H1 (cell line): ENCODE data around the gene H1-8. TPM values are rescaled to one million over a fixed set of nuclear protein-coding genes. Genes with fewer than 3 reads are reported as not detected.

Source experiments
- CTCF ChIA-PET: fragments of 300-600 bp; sonication (Branson Sonifier 250); formaldehyde crosslinking; loops from one replicate; lab custom pipeline; 2021; ENCODE audit not compliant: partially characterized antibody; lab: Charles Lee
- POLR2A ChIA-PET: fragments of 300-600 bp; sonication (Branson Sonifier 250); formaldehyde crosslinking; loops from one replicate; lab custom pipeline; 2021; ENCODE audit warnings: inconsistent platforms; ENCODE audit not compliant: partially characterized antibody; lab: Charles Lee
- DNase-seq, 2 experiments: peaks; one replicate each; pipeline versions ENCODE4 v3.0.0 to v3.0.0-alpha.2; 2010 to 2022; ENCODE audit warnings: low spot score in 2 of 2, low read depth in 1 of 2, mixed read lengths in 1 of 2
- FAIRE-seq: peaks from 2 replicates; lab custom pipeline; 2011; peaks lifted over from hg19 to GRCh38; lab: Jason Lieb, UNC
- H2AFZ ChIP-seq: 2 replicates; pipeline ENCODE4 v1.8.1; 2012; ENCODE audit warnings: low read length, inconsistent platforms
- H2AK5ac ChIP-seq: 2 replicates; pipeline ENCODE4 v1.6.1; 2013; ENCODE audit warnings: low read depth, low read length
- H2BK120ac ChIP-seq: replicated peaks from 2 replicates; pipeline ENCODE3; 2013; ENCODE audit warnings: low read depth, low read length, inconsistent platforms
- H2BK12ac ChIP-seq: 2 replicates; pipeline ENCODE4 v1.6.1; 2013; ENCODE audit warnings: low read depth, low read length
- H2BK15ac ChIP-seq: 2 replicates; pipeline ENCODE4 v1.6.1; 2013; ENCODE audit warnings: low read length
- H2BK20ac ChIP-seq: 2 replicates; pipeline ENCODE4 v1.6.1; 2013; ENCODE audit warnings: low read length
- H2BK5ac ChIP-seq: 2 replicates; pipeline ENCODE4 v1.6.1; 2013; ENCODE audit warnings: low read depth, low read length
- H3K14ac ChIP-seq: 2 replicates; pipeline ENCODE4 v1.6.1; 2013; ENCODE audit warnings: inconsistent platforms; ENCODE audit not compliant: insufficient read length
- H3K18ac ChIP-seq: 2 replicates; pipeline ENCODE4 v1.6.1; 2013; ENCODE audit warnings: low read length; ENCODE audit errors: extremely low read depth
- H3K23ac ChIP-seq: 2 replicates; pipeline ENCODE4 v1.6.1; 2013; ENCODE audit warnings: inconsistent platforms; ENCODE audit not compliant: insufficient read length
- H3K23me2 ChIP-seq: 2 replicates; pipeline ENCODE4 v1.6.1; 2013; ENCODE audit warnings: low read depth, low read length
- H3K27ac ChIP-seq: 2 replicates; pipeline ENCODE4 v1.6.1; 2011; ENCODE audit warnings: low read depth, low read length, inconsistent platforms
- H3K27me3 ChIP-seq, 4 experiments: replicated peaks in 1 of 4; 1 replicate in 1 of 4; 2 replicates in 3 of 4; pipeline versions ENCODE4 v1.6.1 to v1.8.1; 2011 to 2013; ENCODE audit warnings: low read length in 3 of 4, mild to moderate bottlenecking in 3 of 4, inconsistent platforms in 2 of 4, mixed read lengths in 2 of 4, moderate library complexity in 1 of 4; ENCODE audit not compliant: control insufficient read depth in 3 of 4, insufficient read depth in 3 of 4; ENCODE audit errors: extremely low read depth in 1 of 4
- H3K36me3 ChIP-seq, 4 experiments: 2 replicates each; pipeline versions ENCODE4 v1.6.1 to v1.8.1; 2011 to 2013; ENCODE audit warnings: mild to moderate bottlenecking in 4 of 4, low read length in 3 of 4, moderate library complexity in 2 of 4, control low read depth in 1 of 4, inconsistent platforms in 1 of 4; ENCODE audit not compliant: insufficient read depth in 4 of 4, control insufficient read depth in 2 of 4
- H3K4ac ChIP-seq: replicated peaks from 2 replicates; pipeline ENCODE3; 2013; ENCODE audit warnings: low read length, low read depth, mixed read lengths, inconsistent platforms; ENCODE audit not compliant: insufficient read length
- H3K4me1 ChIP-seq, 4 experiments: replicated peaks in 1 of 4; 1 replicate in 1 of 4; 2 replicates in 3 of 4; pipeline versions ENCODE4 v1.6.1 to v1.8.1; 2011 to 2013; ENCODE audit warnings: low read length in 3 of 4, inconsistent platforms in 2 of 4, mixed read lengths in 1 of 4; ENCODE audit not compliant: insufficient read depth in 4 of 4, control insufficient read depth in 3 of 4
- H3K4me2 ChIP-seq, 2 experiments: 2 replicates each; pipeline versions ENCODE4 v1.6.1 to v1.8.1; 2011 to 2013; ENCODE audit warnings: low read depth in 2 of 2, low read length in 2 of 2, control low read depth in 1 of 2, inconsistent platforms in 1 of 2, mild to moderate bottlenecking in 1 of 2; ENCODE audit not compliant: insufficient read depth in 1 of 2
- H3K4me3 ChIP-seq, 4 experiments: fragments of 200-600, 300-600 bp in 1 of 4; sonication (generic), shearing (Covaris generic), sonication (Bioruptor Twin) in 1 of 4; 2 replicates each; pipeline versions ENCODE4 v1.5.1 to v1.8.1; 2011 to 2016; ENCODE audit warnings: low read length in 4 of 4, low read depth in 3 of 4, control low read depth in 2 of 4, inconsistent platforms in 2 of 4, mild to moderate bottlenecking in 2 of 4, mixed read lengths in 1 of 4, moderate library complexity in 1 of 4; ENCODE audit not compliant: insufficient read depth in 2 of 4; ENCODE audit errors: extremely low read depth in 1 of 4
- H3K56ac ChIP-seq: replicated peaks from 2 replicates; pipeline ENCODE3; 2013; ENCODE audit warnings: low read depth, mild to moderate bottlenecking, mixed read lengths, low read length, inconsistent platforms; ENCODE audit not compliant: insufficient read length
- H3K79me1 ChIP-seq: 2 replicates; pipeline ENCODE4 v1.6.1; 2013; ENCODE audit warnings: low read depth, low read length, control low read depth
- H3K79me2 ChIP-seq, 2 experiments: 2 replicates each; pipeline versions ENCODE4 v1.6.1 to v1.8.1; 2012 to 2013; ENCODE audit warnings: low read length in 2 of 2, mild to moderate bottlenecking in 2 of 2, inconsistent platforms in 1 of 2; ENCODE audit not compliant: insufficient read depth in 2 of 2, control insufficient read depth in 1 of 2
- H3K9ac ChIP-seq, 4 experiments: replicated peaks in 1 of 4; 1 replicate in 1 of 4; 2 replicates in 3 of 4; pipeline versions ENCODE4 v1.6.1 to v1.8.1; 2011 to 2013; ENCODE audit warnings: low read depth in 3 of 4, low read length in 3 of 4, control low read depth in 2 of 4, mild to moderate bottlenecking in 2 of 4, moderate library complexity in 2 of 4, inconsistent platforms in 1 of 4; ENCODE audit errors: extremely low read depth in 1 of 4
- H3K9me3 ChIP-seq, 2 experiments: 2 replicates each; pipeline versions ENCODE4 v1.6.1 to v1.8.1; 2012 to 2013; ENCODE audit warnings: mild to moderate bottlenecking in 2 of 2, moderate library complexity in 2 of 2, control low read depth in 1 of 2, inconsistent platforms in 1 of 2, low read depth in 1 of 2, low read length in 1 of 2, mixed read lengths in 1 of 2; ENCODE audit not compliant: insufficient read depth in 2 of 2
- H4K20me1 ChIP-seq, 2 experiments: replicated peaks in 1 of 2; 2 replicates each; pipeline versions ENCODE3 to v1.8.1; 2011 to 2013; ENCODE audit warnings: inconsistent platforms in 2 of 2, low read length in 2 of 2, mild to moderate bottlenecking in 1 of 2; ENCODE audit not compliant: insufficient read depth in 2 of 2, control insufficient read depth in 1 of 2
- H4K5ac ChIP-seq: 2 replicates; pipeline ENCODE4 v1.6.1; 2013; ENCODE audit warnings: low read length, low read depth, mixed read lengths, inconsistent platforms; ENCODE audit not compliant: insufficient read length
- H4K8ac ChIP-seq: 2 replicates; pipeline ENCODE4 v1.8.0; 2013; ENCODE audit warnings: mild to moderate bottlenecking, moderate library complexity, low read length, inconsistent platforms; ENCODE audit not compliant: insufficient read depth; ENCODE audit errors: extremely low read depth
- H4K91ac ChIP-seq: replicated peaks from 2 replicates; pipeline ENCODE3; 2013; ENCODE audit warnings: low read length, mixed read lengths, inconsistent platforms; ENCODE audit not compliant: insufficient read length
- ATF3 ChIP-seq: IDR thresholded peaks from 2 replicates; pipeline ENCODE4 v1.6.1; 2011; ENCODE audit warnings: low read depth, mild to moderate bottlenecking, low read length; ENCODE audit not compliant: insufficient read depth
- WGBS, 2 experiments: shearing (Covaris generic) in 1 of 2; methylation state at CpG; one replicate each; pipeline versions ENCODE4 v1.1.6 to v1.1.7; 2013 to 2015; ENCODE audit warnings: low lambda C conversion rate in 2 of 2, mixed read lengths in 2 of 2, inconsistent platforms in 1 of 2, low coverage in 1 of 2, missing lambda C conversion rate in 1 of 2; ENCODE audit not compliant: insufficient replicate concordance in 2 of 2, insufficient coverage in 1 of 2, insufficient read length in 1 of 2; ENCODE audit errors: extremely low coverage in 1 of 2, missing lambda C conversion rate in 1 of 2; 5-methylcytosine and 5-hydroxymethylcytosine counted together
- polyA plus RNA-seq, 7 experiments: library from polyadenylated mRNA; depleted of rRNA in 3 of 7; stranded (reverse) in 5 of 7; unstranded in 2 of 7; fragments of >200 nt in 5 of 7; fragments of 200-250 nt in 2 of 7; gene quantifications; 1 replicate in 5 of 7; 2 replicates in 1 of 7; 4 replicates in 1 of 7; pipeline versions ENCODE4 v1.2.1 to v1.2.3, GENCODE V29; 2011 to 2013; ENCODE audit warnings: missing spikeins in 2 of 7, mixed read lengths in 2 of 7
- total RNA-seq: library from RNA; stranded (reverse); fragmentation: NEBNext Ultra II Directional; extraction: Animal tissue kit (Norgen Biotek cat#: 25700); gene quantifications from 2 replicates; pipeline ENCODE4 v1.2.1, GENCODE V29; 2021

Gene H1-8
- total and polyA plus RNA-seq, 2 of the 8 experiments (the other 6 are each of a cell fraction or from before 2014, with no cell fraction given) = not detected

- Histone ChIP-seq H2AK5ac (no peak overlapping the region), H2BK20ac (no peak overlapping the region), H2BK15ac (no peak overlapping the region), H3K27me3 (no peaks in the 10 kb centered on the region), H2BK12ac (no peak overlapping the region), H4K20me1 (no peaks in the 10 kb centered on the region), H3K79me2 (no peaks in the 10 kb centered on the region), H2AFZ (no peak overlapping the region), H3K23me2 (no peaks in the 10 kb centered on the region), H2BK5ac (no peak overlapping the region; the same call in 1 of the 2 replicates), H3K4me1 (peaks cover 0 to 10% (median 5%) of the 10 kb centered on the region in 4 experiments; a peak in 4 of 7 replicates), H3K56ac (no peak overlapping the region), H3K4me3 (no peak overlapping the region), H3K14ac (no peak overlapping the region), H3K18ac (no peak overlapping the region), H3K79me1 (no peaks in the 10 kb centered on the region), H3K36me3 (no peaks in the 10 kb centered on the region; a peak in 1 of 8 replicates), H3K9me3 (no peaks in the 10 kb centered on the region), H3K4me2 (no peak overlapping the region), H3K27ac (no peak overlapping the region), H4K5ac (no peak overlapping the region), H3K4ac (no peak overlapping the region), H4K8ac (no peak overlapping the region), H2BK120ac (no peak overlapping the region), H4K91ac (no peak overlapping the region), H3K9ac (no peak overlapping the region), H3K23ac (no peak overlapping the region)
- FAIRE-seq (no peak), DNase-seq (no peak)
- ChIA-PET POLR2A (interaction anchor here (0.9 to 1.3 kb wide), 2 partner anchors 14 to 35 kb away, joined by 3 read pairs; no protein-coding TSS in a partner anchor), CTCF (interaction anchor here (1.1 to 1.6 kb wide), 4 partner anchors 9 to 72 kb away, joined by 3 to 6 read pairs (median 4); partner anchors contain the start of gene PLXND1)
- WGBS, 2 experiments = 97% methylated on average over 11 of the region's 18 CpGs; no CpG with 5 or more reads in 1 of the 2 experiments
- TF ChIP-seq ATF3 = no peak
Measured at GRCh38 chr3:129561619-129562248, 18.8 kb downstream of the H1-8 start.
